ENCODE results near the gene TMEM87B. TPM values are rescaled to one million over a fixed set of nuclear protein-coding genes. Genes with fewer than 3 reads are reported as not detected.

Gene TMEM87B
- total and polyA plus RNA-seq, 2 of the 4 experiments (the other 2 are of a cell fraction): 6.3 to 12.5 TPM

- no peak overlapping the region for H4K8ac ChIP-seq (ENCODE audit: low read depth in 2 of 2, low read length in 2 of 2)
- H4K20me1 ChIP-seq (ENCODE audit: insufficient read depth, low read length): no peaks in the 10 kb centered on the region
- H3K9me1 ChIP-seq (ENCODE audit: insufficient read depth, low read length): no peaks in the 10 kb centered on the region
- H2AK5ac ChIP-seq (ENCODE audit: low read depth, low read length): no peak overlapping the region
- no peak overlapping the region for H3K14ac ChIP-seq (replicated peaks; ENCODE audit: low read depth, low read length)
- H3K9me3 ChIP-seq (ENCODE audit: control insufficient read depth, insufficient read depth, low read length): no peaks in the 10 kb centered on the region
- ATAC-seq (ENCODE audit: low read depth) (no peak), DNase-seq (no peak)
- no peak overlapping the region for H3K4me2 ChIP-seq (ENCODE audit: low read depth, low read length)
- intact Hi-C loops (cut with micrococcal nuclease) (no loop called here), dilution Hi-C loops (cut with HindIII; ENCODE audit: low sequenced_read_pairs, unreplicated experiment) (no loop called here), in situ Hi-C loops (cut with MboI; ENCODE audit: low sequenced_read_pairs) (no loop called here)
- BruUV-seq (replicated peaks): no TSS peak
- no peak overlapping the region for H2BK120ac ChIP-seq (ENCODE audit: low read depth, low read length)
- H2BK20ac ChIP-seq (ENCODE audit: low read depth, low read length): no peak overlapping the region
- H2AK9ac ChIP-seq (replicated peaks; ENCODE audit: low read depth, low read length, poor library complexity): no peak overlapping the region
- H2BK5ac ChIP-seq (ENCODE audit: low read depth, low read length, poor library complexity, severe bottlenecking): no peak overlapping the region
- no peak overlapping the region for H3K23ac ChIP-seq (ENCODE audit: low read depth, low read length)
- no peaks in the 10 kb centered on the region for H3K4me1 ChIP-seq (ENCODE audit: control insufficient read depth, insufficient read depth, low read length)
- WGBS, 2 experiments (ENCODE audit: extremely low coverage in 2 of 2, insufficient read length in 1 of 2): 79% methylated on average over 2 of the region's 10 CpGs; no CpG with 5 or more reads in 1 of the 2 experiments
- ChIA-PET CTCF (no interaction called here), POLR2A (ENCODE audit: unreplicated experiment) (no interaction called here)
- H2AFZ ChIP-seq (replicated peaks; ENCODE audit: low read length, poor library complexity): no peak overlapping the region
- no peak overlapping the region for H2BK15ac ChIP-seq (ENCODE audit: low read depth, low read length)
- H3K56ac ChIP-seq (ENCODE audit: extremely low read depth, insufficient read depth, low read length): no peak overlapping the region
- no peak overlapping the region for H4K5ac ChIP-seq (ENCODE audit: low read depth, low read length)
- H3K27me3 ChIP-seq (ENCODE audit: control insufficient read depth, insufficient read depth, low read length): peaks cover 11% of the 10 kb centered on the region
- H4K91ac ChIP-seq (ENCODE audit: insufficient read depth, low read depth, low read length): no peak overlapping the region
- no peak overlapping the region for H3K18ac ChIP-seq (ENCODE audit: low read depth, low read length)
- no peak overlapping the region for H3K9ac ChIP-seq (ENCODE audit: low read depth, low read length)
- H3K36me3 ChIP-seq (ENCODE audit: control insufficient read depth, insufficient read depth, low read length): no peaks in the 10 kb centered on the region
- no peak overlapping the region for H3K27ac ChIP-seq (ENCODE audit: insufficient read depth, low read length)
- H3K79me1 ChIP-seq (ENCODE audit: low read depth in 1 of 2, low read length in 2 of 2): no peaks in the 10 kb centered on the region
- H3K4ac ChIP-seq (ENCODE audit: low read depth, low read length): no peak overlapping the region
- TF ChIP-seq MAZ (IDR thresholded peaks at IDR 0.05; ENCODE audit: borderline replicate concordance, low read depth, low read length) (no peak), RFX5 (IDR thresholded peaks at IDR 0.05; ENCODE audit: low read depth, low read length) (no peak), FOS (IDR thresholded peaks at IDR 0.05; ENCODE audit: low read depth, low read length) (no peak), BHLHE40 (IDR thresholded peaks at IDR 0.05; ENCODE audit: low read depth, low read length) (no peak), POLR2A (IDR thresholded peaks at IDR 0.05; ENCODE audit: low read depth, low read length) (no peak), RAD21 (IDR thresholded peaks at IDR 0.05; ENCODE audit: low read length) (no peak), NFE2L2 (IDR thresholded peaks at IDR 0.05; ENCODE audit: low read depth, low read length) (no peak), CTCF (conservative IDR thresholded peaks at IDR 0.05; ENCODE audit: low read depth, low read length) (no peak), CHD1 (IDR thresholded peaks at IDR 0.05; ENCODE audit: low read depth, low read length) (no peak), CEBPB (IDR thresholded peaks at IDR 0.05; ENCODE audit: low read depth, low read length) (no peak), SMC3 (IDR thresholded peaks at IDR 0.05; ENCODE audit: low read depth, low read length) (no peak), MAFK (IDR thresholded peaks at IDR 0.05; ENCODE audit: low read depth, low read length) (no peak), MXI1 (IDR thresholded peaks at IDR 0.05; ENCODE audit: borderline replicate concordance, low read depth, low read length) (no peak), RCOR1 (IDR thresholded peaks at IDR 0.05; ENCODE audit: insufficient replicate concordance, low read length) (no peak)
- TF ChIP-seq, protein P1, sequence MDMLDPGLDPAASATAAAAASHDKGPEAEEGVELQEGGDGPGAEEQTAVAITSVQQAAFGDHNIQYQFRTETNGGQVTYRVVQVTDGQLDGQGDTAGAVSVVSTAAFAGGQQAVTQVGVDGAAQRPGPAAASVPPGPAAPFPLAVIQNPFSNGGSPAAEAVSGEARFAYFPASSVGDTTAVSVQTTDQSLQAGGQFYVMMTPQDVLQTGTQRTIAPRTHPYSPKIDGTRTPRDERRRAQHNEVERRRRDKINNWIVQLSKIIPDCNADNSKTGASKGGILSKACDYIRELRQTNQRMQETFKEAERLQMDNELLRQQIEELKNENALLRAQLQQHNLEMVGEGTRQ (IDR thresholded peaks at IDR 0.05; ENCODE audit: low read depth, low read length): no peak
- TF ChIP-seq, protein P2, sequence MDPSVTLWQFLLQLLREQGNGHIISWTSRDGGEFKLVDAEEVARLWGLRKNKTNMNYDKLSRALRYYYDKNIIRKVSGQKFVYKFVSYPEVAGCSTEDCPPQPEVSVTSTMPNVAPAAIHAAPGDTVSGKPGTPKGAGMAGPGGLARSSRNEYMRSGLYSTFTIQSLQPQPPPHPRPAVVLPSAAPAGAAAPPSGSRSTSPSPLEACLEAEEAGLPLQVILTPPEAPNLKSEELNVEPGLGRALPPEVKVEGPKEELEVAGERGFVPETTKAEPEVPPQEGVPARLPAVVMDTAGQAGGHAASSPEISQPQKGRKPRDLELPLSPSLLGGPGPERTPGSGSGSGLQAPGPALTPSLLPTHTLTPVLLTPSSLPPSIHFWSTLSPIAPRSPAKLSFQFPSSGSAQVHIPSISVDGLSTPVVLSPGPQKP (IDR thresholded peaks at IDR 0.05; ENCODE audit: borderline replicate concordance, low read depth, low read length): no peak
- H3K4me3 ChIP-seq (ENCODE audit: insufficient read depth, low read depth, low read length): no peak overlapping the region
Measured at GRCh38 chr2:112010751-112011150, 44.3 kb upstream of the TMEM87B start.

Data from IMR-90 (cell line).